Breast epithelium (tissue), 3 donors: Measurements from ENCODE around the gene STING1.

Source experiments
- CTCF ChIP-seq, 3 donors: fragments of 450-650 bp; IDR thresholded peaks; one replicate each; pipeline ENCODE4 v1.5.1; 2016 to 2017; ENCODE audit warnings: antibody characterized with exemption in 3 of 3, mild to moderate bottlenecking in 3 of 3, moderate library complexity in 3 of 3
- POLR2A ChIP-seq: fragments of 450-650 bp; IDR thresholded peaks from one replicate; pipeline ENCODE4 v1.6.1; 2016; ENCODE audit warnings: antibody characterized with exemption, mild to moderate bottlenecking, moderate library complexity
- POLR2AphosphoS5 ChIP-seq, 3 donors: sonication (generic); formaldehyde crosslinking; IDR thresholded peaks; one replicate each; pipeline ENCODE4 v1.6.1; 2017; ENCODE audit warnings: antibody characterized with exemption in 3 of 3

- TF ChIP-seq POLR2A (no peak), CTCF (IDR thresholded peaks at IDR 0.05) (no peak), POLR2AphosphoS5 (IDR thresholded peaks at IDR 0.05) (no peak)
Measured at GRCh38 chr5:139458580-139459407, 23.8 kb downstream of the STING1 start.
